AG04450 (cell line): ENCODE measurements around the gene PTX4. TPM values are rescaled to one million over a fixed set of nuclear protein-coding genes. Genes with fewer than 3 reads are reported as not detected.
A peak's percentile ranks its signal among the peaks of the same experiment; 100 is the strongest.

ENCODE experiments used
- CTCF ChIA-PET: fragments of 300-600, 350-600 bp; formaldehyde crosslinking; extraction: SDS; loops from one replicate; lab custom pipeline; 2022; ENCODE audit warnings: antibody characterized with exemption, inconsistent platforms; lab: Charles Lee
- POLR2A ChIA-PET: fragments of 350-600 bp; formaldehyde crosslinking; extraction: SDS; loops from one replicate; lab custom pipeline; 2021; ENCODE audit warnings: antibody characterized with exemption, inconsistent platforms; lab: Yijun Ruan, JAX
- DNase-seq: peaks from one replicate; pipeline ENCODE4 v3.0.0-alpha.2; 2011; ENCODE audit warnings: low read depth, low spot score
- H3K27ac ChIP-seq: one replicate; pipeline ENCODE4 v1.5.1; 2012; ENCODE audit warnings: low read depth, low read length, control low read depth
- H3K27me3 ChIP-seq: one replicate; pipeline ENCODE4 v1.6.0; 2012; ENCODE audit warnings: low read length; ENCODE audit not compliant: control insufficient read depth, insufficient read depth
- H3K4me3 ChIP-seq: 2 replicates; pipeline ENCODE4 v1.5.1; 2011; ENCODE audit warnings: mild to moderate bottlenecking, low read depth, low read length, control low read depth
- H3K9me3 ChIP-seq: 2 replicates; pipeline ENCODE4 v1.5.1; 2012; ENCODE audit warnings: low read length; ENCODE audit not compliant: control insufficient read depth, insufficient read depth
- polyA plus RNA-seq: library from polyadenylated mRNA; depleted of rRNA; stranded (reverse); fragments of >200 nt; gene quantifications from 2 replicates; pipeline ENCODE4 v1.2.3, GENCODE V29; 2011
- TF ChIP-seq, protein P1 (sequence below): IDR thresholded peaks from 2 replicates; pipeline ENCODE4 v1.5.1; 2011; ENCODE audit warnings: low read depth, low read length, control low read depth, inconsistent platforms

PTX4 gene
- polyA plus RNA-seq, 1 experiment, result not detected

DNA sequence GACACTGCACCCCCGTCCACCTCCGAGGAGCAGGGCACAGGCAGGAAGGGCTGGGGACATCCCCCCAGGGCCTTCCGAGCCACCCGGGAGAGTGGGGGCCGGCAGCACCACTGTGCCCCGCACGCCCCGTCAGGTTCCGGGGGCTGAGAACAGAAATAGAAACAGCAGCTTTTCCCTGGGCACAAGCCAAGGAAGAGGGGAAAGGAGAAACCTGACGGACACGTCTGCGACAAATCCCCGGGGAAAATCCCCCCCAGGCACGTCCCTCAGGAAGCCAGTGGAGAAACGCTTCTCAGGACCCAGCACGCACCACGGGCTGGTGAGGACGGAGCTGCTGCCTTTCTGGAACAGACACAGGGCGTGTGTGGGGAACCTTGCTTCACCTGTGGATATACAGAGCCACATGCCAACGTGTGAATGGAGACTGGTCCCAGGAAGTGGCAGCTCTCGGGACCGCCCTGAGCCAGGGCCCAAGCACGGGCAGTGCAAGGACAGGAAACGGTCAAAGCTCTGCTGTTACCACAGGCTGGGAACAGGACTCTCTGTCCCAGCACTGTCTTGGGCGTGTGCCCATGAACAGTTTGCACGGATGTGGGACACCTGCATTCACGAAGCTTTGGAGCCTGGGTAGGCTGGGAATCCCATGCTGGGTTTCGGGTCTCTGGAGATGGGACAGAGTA is 43.5 kb upstream of the PTX4 start:
- peaks cover 6% of the 10 kb centered on the region; the same call in 1 of the 2 replicates for H3K9me3 ChIP-seq

DNA sequence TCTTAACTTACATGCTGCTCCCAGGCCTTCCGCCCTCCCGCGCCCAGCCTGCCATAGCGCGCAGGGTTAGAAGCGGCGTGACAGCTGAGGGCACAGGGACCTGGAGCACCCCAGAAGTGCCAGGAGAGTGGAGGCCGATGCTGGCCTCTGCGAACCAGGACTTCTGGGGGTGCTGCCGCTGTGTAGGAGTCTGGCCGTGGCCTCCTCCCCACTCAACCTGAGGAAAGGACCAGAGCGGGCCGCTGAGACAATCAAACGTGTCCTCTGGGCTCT is 42.8 kb upstream of the PTX4 start:
- Histone ChIP-seq H3K27me3 (no peaks in the 10 kb centered on the region), H3K27ac (no peak overlapping the region), H3K4me3 (no peak overlapping the region), H3K9me3 (peaks cover 6% of the 10 kb centered on the region; the same call in 1 of the 2 replicates)
- DNase-seq, result no peak
- TF ChIP-seq, protein P1, sequence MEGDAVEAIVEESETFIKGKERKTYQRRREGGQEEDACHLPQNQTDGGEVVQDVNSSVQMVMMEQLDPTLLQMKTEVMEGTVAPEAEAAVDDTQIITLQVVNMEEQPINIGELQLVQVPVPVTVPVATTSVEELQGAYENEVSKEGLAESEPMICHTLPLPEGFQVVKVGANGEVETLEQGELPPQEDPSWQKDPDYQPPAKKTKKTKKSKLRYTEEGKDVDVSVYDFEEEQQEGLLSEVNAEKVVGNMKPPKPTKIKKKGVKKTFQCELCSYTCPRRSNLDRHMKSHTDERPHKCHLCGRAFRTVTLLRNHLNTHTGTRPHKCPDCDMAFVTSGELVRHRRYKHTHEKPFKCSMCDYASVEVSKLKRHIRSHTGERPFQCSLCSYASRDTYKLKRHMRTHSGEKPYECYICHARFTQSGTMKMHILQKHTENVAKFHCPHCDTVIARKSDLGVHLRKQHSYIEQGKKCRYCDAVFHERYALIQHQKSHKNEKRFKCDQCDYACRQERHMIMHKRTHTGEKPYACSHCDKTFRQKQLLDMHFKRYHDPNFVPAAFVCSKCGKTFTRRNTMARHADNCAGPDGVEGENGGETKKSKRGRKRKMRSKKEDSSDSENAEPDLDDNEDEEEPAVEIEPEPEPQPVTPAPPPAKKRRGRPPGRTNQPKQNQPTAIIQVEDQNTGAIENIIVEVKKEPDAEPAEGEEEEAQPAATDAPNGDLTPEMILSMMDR, result no peak
- ChIA-PET CTCF (no interaction called here), POLR2A (no interaction called here)

More for the DNA sequence above, 43.5 kb upstream of the PTX4 start:
- H3K27me3 ChIP-seq, result no peaks in the 10 kb centered on the region
- ChIA-PET CTCF (no interaction called here), POLR2A (no interaction called here)
- no peak overlapping the region for H3K4me3 ChIP-seq
- TF ChIP-seq, protein P1, result no peak
- H3K27ac ChIP-seq, result no peak overlapping the region
- DNase-seq, result no peak

DNA sequence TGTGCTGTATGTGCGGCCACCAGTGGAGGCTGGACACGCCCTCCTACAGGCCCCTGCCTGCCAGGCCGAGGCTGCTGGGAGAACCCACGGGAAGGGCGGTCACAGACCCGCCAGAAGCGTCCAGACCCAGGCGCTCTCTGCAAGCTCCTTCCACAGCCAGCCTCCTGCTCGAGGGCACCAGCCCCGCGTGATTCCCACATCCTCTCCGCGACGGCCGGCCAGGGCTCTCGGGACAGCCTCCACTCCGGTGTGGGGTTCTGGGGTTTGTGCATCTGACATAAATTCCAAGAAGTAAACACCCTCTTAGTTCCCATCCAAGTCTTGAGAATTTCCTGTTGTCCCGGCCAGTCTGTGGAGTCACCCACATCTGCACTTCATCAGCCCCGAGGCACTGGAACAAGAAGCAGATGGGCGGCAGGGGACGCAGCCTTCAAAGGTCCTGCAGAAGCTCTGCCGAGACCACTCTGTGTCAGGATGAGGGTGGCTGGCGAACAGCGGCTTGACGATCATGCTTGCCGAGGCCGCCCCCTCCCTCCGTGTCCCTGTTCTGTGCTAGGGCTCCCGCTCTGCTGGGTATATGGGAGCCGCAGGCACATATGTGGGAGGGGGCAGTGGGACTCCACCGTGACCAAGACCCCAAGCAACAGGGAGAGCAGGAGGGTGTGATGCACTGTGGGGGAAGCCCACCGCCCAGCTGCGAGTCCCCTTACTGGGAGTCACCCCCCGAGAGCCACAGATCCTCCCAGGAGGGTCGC is 42.3 kb upstream of the PTX4 start:
- ChIA-PET POLR2A (no interaction called here), CTCF (no interaction called here)
- peak; percentile 11 for DNase-seq
- no peak overlapping the region for H3K4me3 ChIP-seq
- no peaks in the 10 kb centered on the region for H3K27me3 ChIP-seq
- no peak overlapping the region for H3K27ac ChIP-seq
- H3K9me3 ChIP-seq, result peaks cover 6% of the 10 kb centered on the region; the same call in 1 of the 2 replicates
- TF ChIP-seq, protein P1, result no peak

DNA sequence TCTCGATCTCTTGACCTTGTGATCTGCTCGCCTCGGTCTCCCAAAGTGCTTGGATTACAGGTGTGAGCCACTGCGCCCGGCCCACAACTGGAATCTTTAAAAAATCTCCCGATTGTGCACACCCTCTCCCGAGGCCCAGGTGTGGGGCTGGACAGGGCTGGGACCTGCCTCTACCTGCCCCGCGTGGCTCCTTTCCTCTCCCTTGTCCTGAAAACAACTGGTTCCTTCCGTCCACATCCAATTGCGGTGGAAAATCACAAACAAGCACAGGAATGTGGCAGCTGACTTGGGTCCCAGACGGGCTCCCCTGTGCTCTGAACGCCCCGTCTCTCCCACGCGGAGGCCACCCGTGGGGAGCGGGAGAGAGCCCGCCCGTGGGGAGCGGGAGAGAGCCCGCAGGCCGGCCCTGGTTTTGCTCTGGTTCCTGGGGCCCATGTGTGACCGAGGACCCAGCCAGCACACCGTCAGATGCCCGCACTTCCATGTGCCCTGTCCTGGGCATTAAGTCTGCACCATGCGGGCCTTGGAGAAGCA is 41.7 kb upstream of the PTX4 start:
- Histone ChIP-seq H3K27me3 (no peaks in the 10 kb centered on the region), H3K9me3 (peaks cover 6% of the 10 kb centered on the region; the same call in 1 of the 2 replicates), H3K27ac (no peak overlapping the region), H3K4me3 (no peak overlapping the region)
- DNase-seq, result no peak
- ChIA-PET POLR2A (no interaction called here), CTCF (no interaction called here)
- TF ChIP-seq, protein P1, result no peak
